ENCODE results near the gene TFAP2A.
A peak's percentile ranks its signal among the peaks of the same experiment; 100 is the strongest.

Gene TFAP2A

DNA sequence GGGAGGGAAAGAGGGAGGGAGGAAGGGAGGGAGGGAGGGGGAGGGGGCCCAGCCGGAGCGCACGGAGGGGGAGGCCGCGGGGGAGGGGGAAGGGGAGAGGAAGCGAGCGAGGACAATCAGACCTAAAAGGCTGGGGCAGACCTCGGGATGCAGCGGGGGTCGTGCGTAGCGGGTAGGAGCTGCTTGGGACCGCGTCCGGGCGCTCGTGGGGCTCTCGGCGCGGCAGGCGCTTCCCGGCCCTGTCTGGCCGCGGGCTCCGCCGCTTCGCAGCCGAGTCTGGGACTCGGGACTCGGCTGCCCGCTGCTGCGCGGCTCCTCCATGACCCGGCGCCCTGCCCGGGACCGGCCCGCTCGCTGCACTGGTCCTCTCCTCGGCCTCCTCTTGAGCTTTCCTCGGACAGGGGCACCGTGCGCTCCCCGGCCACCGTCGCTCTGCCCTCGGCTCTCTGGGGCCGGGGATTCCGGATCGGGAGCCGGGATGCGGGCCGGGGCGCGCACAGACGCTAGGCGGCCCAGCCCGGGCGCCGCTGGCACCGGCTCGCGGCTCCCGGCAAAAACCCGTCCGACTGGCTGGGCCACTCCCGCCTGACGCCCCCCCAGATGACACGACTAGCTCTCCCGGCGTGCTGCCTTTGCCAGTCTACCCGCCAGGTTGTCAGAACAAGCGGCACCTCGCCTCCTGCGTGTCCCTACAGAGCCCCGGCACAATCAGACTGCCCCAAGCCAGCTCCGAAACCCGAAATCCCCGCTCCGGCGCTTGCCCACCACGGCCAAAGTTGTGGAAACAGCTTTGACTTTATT is 2.2 kb downstream of the TFAP2A start:
- peak; percentile 22 for DNase-seq (ENCODE audit: low spot score)

- DNase-seq (ENCODE audit: low spot score), result peak; percentile 62
Observed at GRCh38 chr6:10411971-10412460, 2.9 kb downstream of the TFAP2A start.

DNA sequence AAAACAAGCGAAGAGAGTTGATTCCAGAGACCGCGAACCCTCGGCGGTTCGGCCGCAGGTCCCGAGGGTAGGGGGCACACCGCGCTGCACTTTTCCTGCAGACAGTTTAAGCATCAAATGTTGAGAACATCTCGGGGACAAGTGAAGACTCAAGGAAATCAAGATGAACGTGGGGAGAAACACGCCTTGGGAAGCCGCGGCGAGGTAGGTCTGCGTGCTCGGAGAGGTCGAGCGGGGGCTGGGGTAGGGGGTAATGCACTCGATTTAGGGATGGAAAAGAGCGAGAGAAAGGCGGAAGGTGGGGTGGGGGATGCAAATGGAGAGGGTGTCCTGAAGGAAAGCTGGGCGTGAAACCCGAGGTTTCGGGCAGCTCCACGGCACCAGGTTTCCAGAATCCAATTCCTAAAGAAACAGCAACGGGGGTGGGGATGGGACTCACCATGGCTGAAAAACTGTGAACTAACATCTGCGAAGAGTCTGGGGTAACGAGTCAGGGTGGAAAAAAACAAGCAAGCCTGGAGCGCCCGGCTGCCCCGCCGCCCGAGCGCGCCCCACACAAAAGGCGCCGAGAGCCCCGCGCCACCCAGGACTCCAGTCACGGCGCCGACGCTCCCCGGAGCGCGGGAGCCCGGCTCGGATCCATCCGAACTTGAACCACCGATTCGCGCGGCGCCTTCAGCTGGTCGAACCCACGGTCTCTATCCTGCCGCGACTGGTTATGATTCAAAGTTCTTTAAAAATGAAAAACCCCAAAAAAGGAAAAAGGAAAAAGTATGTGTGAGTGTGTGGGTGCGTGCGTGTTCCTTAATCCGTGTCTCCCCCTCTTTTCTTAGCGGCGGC is 3.5 kb downstream of the TFAP2A start:
- peak; percentile 15 for DNase-seq (ENCODE audit: low spot score)

- no peak for DNase-seq (ENCODE audit: low spot score)
Observed at GRCh38 chr6:10410207-10411050, 4.4 kb downstream of the TFAP2A start.

GRCh38 chr6:10409731-10410206 is 5.1 kb downstream of the TFAP2A start:
- no peak for DNase-seq (ENCODE audit: low spot score)

- no peak for DNase-seq (ENCODE audit: low spot score)
Observed at GRCh38 chr6:10409233-10409721, 5.6 kb downstream of the TFAP2A start.

GRCh38 chr6:10408457-10408856 is 6.4 kb downstream of the TFAP2A start:
- no peak for DNase-seq (ENCODE audit: low spot score)

- DNase-seq (ENCODE audit: low spot score), result no peak
Observed at GRCh38 chr6:10407674-10408054, 7.2 kb downstream of the TFAP2A start.

- DNase-seq (ENCODE audit: low spot score), result no peak
Observed at GRCh38 chr6:10407018-10407673, 7.7 kb downstream of the TFAP2A start.

- no peak for DNase-seq (ENCODE audit: low spot score)
Observed at GRCh38 chr6:10406556-10406955, 8.3 kb downstream of the TFAP2A start.

GRCh38 chr6:10405513-10405900 is 9.4 kb downstream of the TFAP2A start:
- DNase-seq (ENCODE audit: low spot score), result no peak

DNA sequence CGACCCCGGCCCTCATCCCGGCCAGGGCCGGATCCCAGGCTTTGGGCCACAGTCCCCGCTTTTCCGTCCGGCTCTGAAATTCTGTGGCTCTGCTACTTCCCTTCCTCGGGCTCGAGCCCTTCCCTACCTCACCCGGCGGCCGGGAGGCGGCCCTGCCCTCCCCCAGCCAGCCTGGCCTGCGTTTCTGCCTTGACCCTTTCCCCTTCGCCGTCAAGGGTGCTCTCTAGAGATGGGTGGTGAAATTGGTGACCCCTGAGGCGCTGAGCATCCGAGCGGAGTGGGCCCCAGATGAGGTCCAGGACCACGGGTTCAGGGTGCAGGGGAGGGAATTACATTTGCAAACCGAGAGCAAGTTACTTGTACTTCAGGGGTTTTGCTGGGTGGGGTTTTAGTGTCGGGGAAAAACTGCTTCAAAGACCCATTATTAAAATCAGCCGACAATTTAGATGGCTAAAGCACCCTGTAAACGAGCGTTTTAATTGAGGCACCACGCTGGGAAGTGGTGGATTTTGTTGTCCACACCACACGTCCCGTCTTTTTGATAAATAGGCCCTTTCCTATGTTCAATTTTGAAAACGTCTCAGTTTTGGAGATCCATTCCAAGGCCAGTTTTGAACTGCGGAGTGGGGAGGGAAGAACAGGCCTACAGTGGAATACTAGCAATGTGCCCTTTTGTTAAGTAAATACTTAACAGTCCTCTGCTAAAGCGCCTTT is 9.9 kb downstream of the TFAP2A start:
- no peak for DNase-seq (ENCODE audit: low spot score)

DNA sequence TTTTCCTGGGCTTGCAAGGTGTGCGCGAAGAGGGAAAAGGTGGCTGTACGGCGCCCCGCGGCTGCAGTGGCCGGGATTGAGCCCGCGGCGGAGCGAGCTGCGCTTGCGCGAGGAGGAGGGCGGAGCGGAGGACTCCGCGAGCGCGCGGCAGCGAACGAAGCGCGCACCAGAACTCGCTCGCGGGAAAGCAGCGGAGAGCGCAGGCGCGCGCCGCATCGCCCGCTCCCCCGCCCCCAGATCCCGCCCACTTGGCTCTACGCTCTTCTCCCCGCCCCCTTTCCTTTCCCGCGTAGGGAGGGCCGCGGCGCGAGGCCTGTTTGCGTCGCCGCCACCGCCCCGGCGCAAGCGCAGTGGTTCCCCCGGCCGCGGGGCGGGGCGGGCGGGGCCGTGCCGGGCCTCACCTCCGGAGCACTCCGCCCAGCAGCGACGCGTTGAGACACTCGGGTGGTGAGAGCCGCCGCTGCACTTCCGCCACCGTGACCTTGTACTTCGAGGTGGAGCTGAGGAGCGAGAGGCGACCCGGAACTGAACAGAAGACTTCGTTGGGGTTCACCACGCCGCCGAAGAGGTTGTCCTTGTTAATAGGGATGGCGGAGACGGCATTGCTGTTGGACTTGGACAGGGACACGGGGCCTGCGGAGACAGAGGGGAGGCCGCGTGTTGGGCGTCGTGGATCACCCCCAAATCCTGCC is 10.6 kb downstream of the TFAP2A start:
- peak; percentile 99 for DNase-seq (ENCODE audit: low spot score)

GRCh38 chr6:10403385-10404106 is 11.3 kb downstream of the TFAP2A start:
- DNase-seq (ENCODE audit: low spot score), result peak; percentile 44

GRCh38 chr6:10402648-10403311 is 12.1 kb downstream of the TFAP2A start:
- DNase-seq (ENCODE audit: low spot score), result no peak

DNA sequence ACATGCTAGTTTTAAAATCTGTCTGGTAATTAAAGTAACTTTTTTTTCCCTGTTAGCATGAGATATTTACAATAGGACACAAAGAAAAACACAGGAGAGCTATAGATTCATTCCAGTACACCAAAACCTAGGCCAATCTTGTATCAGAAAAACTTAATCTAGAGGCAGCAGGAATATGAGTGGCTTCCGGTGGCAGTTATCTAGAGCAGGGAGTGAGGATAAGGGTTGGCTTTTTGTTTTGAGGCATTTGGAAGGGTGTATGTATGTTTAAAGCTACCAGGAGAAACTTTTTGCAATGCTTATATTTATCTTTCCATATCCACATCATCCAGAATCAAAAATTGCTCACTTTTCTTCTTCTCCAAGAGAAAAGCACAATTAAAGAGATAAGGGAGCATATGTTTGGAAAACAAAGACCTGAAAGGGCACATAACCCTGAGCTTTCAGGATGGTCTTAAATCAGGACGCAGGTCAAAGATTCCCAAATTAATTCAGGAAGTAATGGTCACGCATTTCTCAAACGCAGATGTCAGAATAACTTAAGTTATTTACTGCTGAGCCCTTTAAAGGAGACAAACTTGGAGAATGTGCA is 13.1 kb downstream of the TFAP2A start:
- DNase-seq (ENCODE audit: low spot score), result no peak

GRCh38 chr6:10401004-10401536 is 13.8 kb downstream of the TFAP2A start:
- DNase-seq (ENCODE audit: low spot score), result no peak

DNA sequence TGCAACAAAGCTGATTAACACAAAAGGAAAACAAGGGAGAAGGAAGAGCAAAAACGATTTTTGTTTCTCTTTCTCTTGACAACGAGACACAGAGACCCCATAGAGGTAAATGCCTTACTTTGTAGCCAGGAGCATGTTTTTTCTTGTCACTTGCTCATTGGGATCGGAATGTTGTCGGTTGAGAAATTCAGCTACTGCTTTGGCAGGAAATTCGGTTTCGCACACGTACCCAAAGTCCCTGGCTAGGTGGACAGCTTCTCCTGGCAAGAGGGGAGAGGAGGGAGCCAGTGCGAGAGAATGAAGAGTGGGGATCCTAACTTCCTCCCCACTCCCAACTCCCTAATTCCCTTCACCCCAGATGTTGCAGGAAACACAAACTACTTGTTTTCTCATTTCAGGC is 14.5 kb downstream of the TFAP2A start:
- DNase-seq (ENCODE audit: low spot score), result no peak

All from AG08395 (cell line).